HG02885 (cell line): ENCODE data around the gene MARCHF10.
A peak's percentile ranks its signal among the peaks of the same experiment; 100 is the strongest.

Experiments
- ATAC-seq: cut with Tn5 transposase; IDR thresholded peaks from one replicate; pipeline ENCODE4 v1.9.1; 2021; ENCODE audit warnings: mild to moderate bottlenecking; ENCODE audit not compliant: unreplicated experiment, poor library complexity

MARCHF10 gene

DNA sequence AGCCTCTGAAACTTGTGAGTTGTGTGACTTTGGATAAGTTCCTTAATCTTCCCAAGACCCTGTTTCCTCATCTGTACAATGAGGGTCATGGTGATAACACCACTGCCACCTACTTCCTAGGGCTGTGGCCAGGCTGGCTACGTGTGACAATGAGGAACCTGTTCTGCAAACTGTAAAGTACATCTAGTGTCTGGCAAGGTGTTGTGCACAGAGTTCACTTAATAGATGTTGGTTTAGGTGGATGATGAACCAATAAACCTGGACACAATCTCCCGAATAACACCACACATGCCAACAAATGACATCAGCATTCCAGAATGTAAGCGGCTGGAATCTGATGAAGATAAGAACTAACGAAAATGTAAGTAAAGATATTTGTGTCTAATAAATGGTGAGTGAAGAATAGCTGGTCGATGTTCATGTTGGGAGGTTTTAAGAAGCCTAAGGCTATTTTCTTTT lies 82.3 kb downstream of the MARCHF10 start:
- ATAC-seq = no peak

DNA sequence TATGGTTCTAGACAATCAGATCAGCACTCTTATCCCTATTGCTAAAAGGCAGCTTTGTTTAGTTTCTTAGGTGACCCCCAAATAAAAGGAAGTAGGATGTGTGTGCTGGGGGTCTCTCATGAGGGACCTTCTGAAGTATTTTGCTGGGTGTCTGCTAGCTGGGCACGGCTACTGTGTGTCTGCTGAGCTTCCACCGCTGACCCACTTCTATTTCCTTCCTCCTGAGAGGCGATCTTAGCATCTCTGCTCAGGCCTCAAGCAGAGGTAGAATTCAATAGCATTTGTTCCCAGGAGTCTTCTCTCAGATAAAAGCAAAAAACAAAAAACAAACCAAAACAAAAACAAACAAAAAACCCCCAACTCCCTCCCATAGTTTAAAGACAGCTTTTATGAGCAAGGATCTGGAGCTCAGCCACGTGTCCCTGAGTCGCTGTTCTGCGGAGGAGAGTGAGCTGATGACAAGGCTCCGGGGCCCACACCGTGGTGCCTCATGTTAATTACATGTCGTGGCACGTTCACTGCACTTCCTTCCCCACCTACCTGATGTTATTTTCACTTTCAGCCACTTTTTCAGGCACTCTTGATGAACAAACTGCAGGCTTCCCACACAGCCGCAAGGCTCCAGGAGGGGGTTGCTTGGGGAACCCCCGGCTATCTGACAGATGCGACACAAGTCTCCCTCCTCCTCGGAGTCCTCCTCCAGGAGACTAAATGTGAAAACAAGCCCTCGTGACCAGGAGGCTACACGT lies 83.5 kb downstream of the MARCHF10 start:
- peak; percentile 93 for ATAC-seq

DNA sequence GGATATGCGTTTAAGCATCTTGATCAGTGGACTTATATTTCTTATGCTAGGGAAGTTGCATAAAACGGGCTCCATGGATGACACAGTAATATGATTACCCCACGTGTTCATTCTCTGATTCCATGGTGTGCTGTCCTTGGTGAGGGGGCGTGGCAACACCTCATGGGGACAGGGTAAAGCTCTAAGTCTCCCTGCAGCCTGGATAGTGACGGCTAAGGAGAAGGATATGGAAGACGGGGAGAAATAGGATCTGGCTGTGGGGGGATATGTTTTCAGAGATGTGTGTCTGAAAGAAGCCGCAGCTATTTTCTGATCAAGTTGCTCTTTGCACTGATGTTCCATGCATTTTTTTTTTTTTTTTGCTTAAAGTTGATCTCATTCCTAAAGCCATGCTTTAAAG lies 84.3 kb downstream of the MARCHF10 start:
- no peak for ATAC-seq

DNA sequence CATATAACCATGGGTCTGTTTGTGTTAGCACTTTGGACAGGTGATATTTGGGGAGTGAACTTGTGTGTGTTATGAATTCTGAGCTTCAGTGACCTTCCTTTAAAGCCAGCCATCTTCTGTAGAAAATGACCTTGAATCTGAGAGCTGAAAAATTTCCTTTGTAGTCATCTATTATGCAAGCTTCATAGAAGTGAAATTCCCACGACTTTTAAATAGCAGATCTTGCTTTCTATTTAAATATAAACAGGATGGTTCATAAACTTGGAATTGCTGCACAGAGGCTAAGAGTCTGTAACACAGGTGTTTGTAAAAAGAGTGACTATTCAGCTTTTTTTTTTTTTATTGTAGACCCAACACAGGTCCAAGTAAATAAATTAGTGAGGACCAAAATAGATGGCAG lies 85.5 kb downstream of the MARCHF10 start:
- no peak for ATAC-seq

DNA sequence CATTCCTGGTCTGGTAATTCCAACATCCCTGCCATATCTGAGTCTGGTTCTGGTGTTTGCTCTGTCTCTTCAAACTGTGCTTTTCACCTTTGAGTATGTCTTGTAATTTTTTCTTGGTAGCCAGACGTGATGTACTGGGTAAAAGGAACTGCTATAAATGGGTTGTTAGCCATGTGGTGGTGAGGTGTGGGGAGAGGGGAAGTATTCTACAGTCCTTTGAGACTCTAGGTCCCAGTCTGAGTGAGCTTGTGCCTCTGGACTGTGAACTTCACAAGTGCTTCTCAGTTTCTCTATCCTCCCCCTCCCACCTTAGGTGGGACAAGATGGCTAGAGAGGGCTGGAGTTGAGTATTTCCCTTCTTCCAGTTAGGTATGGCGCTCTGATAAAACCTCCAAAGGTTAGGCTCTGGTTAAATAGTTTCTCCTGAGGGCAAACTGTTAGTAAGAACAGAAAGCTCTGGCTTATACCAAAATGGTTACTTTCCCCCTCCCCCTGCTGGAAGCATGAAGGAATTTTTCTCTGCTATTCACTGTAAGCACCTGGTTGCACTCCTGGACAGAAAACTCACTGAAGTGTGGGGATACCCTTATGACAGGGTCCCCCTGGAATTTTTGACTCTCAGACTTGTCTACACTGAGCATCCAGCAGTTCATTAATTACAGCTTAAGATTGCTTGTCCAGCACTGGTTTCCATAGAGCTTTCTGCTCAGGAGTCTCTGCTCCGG lies 87.8 kb downstream of the MARCHF10 start:
- no peak for ATAC-seq

DNA sequence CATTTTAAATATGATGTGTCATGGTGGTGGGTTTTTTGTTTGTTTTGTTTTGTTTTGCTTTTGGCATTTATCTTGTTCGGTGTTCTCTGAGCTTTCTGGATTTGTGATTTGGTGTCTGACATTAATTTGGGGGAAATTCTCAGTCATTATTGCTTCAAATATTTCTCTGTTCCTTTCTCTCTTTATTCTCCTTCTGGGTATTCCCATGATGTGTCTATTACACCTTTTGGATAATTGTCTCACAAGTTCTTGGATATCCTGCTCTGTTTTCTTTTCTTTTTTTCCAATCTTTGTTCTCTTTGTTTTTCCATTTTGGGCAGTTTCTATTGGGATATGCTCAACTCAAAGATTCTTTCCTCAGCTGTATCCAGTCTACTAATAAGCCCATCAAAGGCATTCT lies 88.5 kb downstream of the MARCHF10 start:
- ATAC-seq = no peak

DNA sequence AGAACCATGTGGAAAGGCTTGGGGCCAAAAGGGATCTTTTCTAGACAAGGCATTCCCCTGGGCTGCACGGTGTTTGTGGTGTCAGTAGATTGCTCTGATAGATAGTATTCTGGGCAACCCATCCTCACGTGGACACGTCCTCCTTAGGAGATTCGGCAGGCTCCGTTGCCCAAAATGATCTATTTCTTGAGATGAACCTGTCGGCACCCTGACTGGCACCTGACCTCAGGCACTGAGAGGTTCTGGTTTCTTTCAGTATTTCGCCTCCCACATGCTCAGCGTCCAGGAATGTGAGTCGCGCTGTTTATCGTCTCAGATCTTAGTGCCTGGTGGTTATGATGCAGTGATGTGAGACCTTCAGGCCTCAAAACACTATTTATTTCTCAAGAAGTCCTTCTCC lies 89.7 kb downstream of the MARCHF10 start:
- ATAC-seq = no peak

DNA sequence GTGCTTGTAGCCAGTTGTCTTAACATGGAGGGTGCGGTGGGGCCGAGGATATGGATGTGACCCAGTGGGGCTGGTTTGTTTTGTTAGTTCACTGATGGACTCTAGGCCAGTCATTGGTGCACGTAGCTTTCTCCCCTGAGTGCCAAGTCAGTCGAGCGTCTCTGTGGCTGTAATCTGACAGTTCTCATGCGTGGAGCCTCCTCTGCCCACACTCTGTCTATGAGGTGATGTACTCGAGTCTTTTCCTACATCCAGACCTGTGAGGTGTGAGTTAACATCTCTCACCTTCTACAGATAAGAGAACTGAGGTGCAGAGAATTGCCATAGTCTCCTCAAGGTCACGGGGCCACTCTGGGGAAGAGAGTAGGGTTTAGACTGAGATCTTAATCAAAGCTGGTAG lies 90.2 kb downstream of the MARCHF10 start:
- no peak for ATAC-seq

DNA sequence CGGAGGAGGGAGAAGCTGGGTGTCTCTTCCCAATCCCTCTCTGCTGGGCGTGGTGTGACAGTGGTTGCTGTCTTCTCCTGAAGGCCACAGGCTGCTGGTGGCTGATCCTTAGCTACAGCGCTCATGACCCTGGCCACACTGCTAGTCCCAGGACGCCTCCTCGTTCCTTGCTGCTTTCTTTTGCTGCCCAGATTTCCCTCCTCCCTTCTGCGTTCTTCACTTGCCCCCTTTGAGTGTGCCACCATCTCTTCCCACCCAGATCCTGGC lies 90.6 kb downstream of the MARCHF10 start:
- ATAC-seq = no peak

DNA sequence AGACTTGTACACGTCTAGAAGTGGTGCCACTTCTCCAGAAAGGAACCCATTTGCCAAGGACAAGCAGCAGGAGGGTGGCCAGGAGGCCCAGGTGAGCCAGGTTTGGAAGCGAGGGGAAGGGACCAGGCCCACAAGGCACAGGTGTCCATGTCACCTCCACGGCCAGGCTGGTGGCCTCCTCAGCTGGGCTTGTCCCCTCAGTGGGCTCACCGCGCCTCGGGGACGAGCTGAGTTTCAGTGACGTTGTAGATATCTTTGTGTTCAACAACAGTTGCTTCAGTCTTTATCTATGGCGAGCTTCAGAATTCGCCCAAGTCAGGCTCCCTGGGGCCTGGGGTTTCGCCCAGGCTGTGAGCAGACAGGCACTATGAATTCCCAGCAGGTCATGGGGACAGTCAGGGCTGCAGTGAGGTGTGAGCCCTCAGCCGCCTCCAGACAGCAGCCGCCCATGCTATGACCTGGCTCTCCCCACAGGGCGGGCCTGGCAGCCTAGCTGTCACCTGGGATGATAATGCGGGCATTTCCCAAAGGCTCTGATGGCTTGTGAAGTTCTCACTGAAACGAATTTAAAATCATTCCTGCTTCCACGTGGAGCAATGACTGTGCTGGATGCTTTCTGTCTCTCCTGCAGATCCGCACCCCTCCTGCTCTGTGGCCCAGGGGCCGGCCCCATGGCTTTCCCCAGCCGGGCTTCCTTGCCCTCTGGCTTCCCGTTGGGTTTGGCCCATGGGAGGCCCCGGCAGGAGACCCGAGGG lies 91.1 kb downstream of the MARCHF10 start:
- ATAC-seq = no peak

DNA sequence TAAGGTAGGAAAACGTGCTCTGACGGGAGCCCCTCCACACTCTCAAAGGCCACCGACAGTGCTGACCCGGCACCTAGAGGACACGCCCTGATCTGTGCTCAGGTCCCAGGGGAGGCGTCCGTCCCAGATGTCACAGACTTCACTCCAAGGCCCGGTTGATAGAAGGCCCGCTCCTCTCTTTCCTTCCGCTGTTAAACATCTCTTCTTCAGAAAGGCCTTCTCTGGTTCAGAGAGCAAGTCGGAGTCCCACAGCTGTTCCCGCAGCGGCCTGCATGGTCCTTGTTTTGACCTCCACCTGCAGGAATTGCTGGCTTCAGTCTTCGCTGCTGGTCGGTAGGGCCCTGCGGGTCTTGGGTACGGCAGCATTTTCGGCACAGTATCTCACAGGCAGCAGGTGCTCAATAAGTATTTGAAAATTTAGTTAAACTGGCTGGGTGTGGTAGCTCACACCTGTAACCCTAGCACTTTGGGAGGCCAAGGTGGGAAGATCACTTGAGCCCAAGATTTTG lies 92.2 kb downstream of the MARCHF10 start:
- ATAC-seq = no peak

DNA sequence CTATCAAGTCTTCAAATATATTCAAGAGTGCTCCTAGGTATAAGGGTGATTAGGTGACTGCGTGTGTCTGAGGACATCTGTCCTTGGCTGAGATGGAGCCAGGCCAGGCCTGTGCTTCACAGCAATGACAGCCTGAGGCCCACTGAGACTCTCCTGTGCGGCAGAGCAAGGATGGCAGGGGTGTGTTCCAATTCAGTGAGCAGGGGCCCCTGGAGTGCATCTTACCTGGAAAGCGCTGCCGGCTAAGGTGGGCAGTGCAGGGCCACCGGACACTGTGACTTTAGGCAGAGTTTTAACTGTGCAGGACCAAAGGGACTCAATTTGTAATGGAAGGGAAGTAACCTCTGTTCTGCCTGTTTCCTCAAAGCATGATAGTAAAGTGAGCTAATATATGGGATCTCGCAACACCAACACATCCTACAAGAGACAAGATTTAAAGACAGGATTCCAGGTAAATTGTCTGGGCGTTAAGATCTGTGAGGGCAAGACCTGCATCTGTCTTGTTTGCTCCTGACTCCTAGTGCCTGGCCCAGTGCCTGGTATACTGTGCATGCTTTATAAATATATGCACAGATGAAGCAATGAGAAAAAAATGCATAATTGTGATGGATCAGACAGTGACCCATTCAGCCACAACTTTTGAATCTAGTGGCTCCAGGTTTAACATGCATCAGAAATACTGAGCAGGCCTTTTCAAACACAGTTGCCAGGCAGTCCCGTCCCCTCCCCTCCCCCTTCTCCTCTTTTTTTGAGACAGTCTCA lies 93.9 kb downstream of the MARCHF10 start:
- no peak for ATAC-seq

DNA sequence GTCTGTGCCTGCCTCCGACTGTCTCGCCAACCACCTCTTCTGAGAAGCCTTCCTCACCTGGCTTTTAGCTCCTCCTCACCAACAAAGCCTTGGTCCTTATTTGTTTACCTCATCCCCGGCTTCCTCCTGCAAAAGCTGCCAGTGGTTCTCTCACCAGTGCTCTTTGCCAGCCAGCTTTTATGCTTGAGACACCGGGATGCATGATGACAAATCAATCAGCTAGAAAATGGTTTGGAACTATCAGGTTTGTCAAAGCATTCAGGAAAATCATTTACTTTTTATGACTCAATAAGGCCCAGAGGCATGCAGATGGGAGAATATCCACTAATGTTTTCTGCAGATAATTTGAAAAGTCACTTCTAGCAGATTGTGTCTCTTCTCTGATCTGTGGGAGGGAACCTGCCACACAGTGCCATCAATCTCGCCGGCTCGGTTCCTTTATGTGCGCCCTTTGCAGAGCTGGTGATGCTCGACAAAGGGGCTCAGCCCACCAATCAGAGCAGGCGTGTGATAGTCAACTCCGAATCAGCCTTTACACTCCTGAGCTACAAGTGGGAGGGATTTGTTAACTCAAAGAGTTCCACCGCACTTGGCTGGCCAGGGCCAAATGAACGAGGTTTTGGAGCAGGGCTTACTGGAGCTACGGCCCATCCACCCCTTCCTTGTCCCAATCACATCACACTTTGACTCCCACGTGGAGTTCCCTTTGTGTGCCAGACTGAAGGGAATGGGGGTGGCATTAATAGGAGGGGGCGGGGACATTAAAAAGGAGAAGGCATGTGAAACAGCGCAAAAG lies 94.8 kb downstream of the MARCHF10 start:
- no peak for ATAC-seq

DNA sequence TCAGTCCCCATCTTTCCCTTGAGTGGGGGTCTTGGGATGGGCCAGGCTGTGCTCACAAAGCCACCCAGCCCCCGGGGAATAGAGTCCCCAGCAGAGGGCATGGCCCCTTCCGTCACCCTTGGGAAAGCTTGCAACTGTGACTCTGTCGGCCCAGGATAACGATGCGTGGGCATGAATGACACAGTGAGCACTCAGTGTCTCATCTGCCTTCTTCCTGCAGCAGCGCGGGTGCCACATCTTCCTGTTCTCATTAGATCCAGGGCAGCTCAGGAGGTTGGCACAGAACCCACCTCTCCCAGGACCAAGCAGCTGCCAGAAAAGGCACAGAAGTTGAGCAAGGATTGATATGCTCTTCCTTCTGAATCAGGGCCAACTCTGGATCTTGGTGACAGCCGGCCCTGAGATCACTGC lies 95.9 kb downstream of the MARCHF10 start:
- no peak for ATAC-seq

DNA sequence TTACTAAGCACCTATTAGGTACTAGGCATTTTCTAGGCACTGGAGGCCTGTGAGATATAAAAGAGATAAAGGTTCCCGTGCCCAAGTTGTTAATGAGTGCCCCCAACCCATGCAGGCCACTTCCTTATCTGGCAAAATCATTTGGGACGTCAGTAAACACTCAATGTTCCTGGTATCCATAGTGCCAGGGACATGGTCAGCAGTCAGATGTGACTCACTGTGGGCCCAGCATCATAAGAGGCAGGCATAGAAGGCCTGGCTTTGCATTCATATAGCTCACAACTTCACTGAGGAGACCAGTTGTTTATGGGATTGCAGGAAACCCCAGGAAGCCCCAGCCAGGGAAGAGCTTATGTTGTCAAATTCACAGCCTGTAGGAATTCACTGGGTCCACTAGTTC lies 99.5 kb downstream of the MARCHF10 start:
- ATAC-seq = no peak

DNA sequence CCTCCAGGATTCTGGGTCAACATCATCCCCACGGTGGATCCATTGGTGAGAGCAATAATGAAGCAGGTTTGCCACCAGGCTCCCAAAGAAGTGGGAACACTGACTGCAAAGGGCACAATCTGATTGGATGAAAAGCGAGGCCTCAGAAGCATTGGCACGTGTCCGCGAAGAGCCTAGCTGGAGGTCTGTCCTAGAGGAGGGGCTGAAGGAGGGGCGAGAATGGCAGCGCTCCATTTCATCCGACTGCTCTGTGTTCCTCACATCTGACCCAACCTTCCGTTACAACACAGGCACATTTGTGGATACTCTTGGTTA lies 100.7 kb downstream of the MARCHF10 start:
- ATAC-seq = no peak

DNA sequence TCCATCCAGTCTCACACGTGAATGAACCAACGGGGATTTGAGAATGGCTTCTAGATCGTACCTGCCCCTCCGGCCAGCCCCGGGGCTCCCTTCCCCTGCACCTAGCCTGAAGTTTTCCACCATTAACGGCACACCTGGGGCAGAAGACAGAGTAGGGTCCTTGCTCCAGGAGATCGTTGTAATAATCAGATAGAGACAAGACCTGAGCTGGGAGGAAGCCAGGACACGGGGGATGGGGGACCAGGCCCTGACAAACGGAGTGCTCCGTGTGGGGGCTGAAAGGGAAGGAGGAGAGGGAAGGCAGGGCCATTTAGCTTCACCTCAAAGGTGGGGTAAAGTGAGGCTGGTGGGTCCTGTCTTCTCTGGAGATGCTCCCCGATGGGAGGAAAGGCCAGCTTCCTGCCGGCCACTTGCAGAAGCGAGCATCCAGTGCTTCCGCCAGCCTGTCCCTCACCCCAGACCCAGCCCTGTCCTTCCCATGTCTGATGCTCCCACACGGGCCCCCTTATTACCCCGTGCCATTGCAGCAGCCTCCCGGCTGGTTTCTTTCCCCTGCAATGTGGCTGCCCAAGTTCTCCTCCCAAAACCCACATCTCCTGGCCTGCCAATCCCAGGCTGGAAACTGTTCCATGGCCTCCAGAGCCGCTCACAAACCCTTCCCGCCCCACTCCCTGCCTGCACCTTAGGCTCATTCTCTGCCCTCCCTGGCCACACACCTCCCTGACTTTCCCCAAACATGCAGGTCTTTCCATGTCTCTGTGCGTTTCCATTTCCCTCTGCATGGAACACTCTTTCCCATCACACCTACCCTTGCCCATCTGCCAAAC lies 101.3 kb downstream of the MARCHF10 start:
- no peak for ATAC-seq

DNA sequence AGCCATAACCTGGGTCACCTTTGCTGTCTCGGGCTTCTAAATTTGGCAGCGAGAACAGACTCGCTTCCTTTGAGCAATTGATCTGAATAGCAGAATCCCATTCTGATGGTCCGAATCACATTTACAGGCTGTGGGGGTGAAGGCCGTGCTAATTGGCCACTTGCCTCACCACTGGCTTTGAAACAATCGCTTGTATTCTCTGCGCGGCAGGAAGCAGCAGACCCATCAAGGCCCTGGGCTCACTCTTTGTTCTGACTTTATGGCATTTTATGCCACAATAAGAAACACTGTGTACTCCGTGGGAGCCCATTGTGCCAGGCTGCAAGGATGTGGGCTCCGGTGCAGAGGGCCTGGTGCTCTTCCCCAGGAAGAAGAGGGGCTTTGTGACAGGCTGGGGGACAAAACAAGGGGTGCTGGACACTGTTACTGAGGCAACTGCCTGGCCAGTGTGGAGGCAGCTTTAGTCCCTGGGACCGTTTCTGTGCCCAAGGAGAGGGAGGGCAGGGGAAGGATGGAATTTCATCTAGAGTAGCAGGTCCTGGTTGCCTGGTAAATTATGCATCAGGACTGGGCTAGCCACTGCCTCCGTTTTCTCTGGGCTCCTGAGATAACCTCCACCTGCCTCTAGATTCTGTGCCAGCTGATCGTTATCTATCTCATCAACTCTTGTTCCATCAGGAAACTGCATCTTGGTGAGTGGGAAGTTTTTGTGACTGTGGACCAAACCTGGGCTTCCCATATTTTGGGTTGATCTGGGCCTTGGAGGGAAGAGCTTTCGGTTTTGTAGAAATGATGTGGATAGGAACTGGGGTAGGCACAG lies 102.1 kb downstream of the MARCHF10 start:
- ATAC-seq = no peak
